Muscle layer of colon (tissue), 2 donors: Measurements from ENCODE around the gene EXTL1.

Experiments used
- H3K27ac ChIP-seq: one replicate; pipeline ENCODE4 v1.7.0; 2013; ENCODE audit warnings: low read depth, mild to moderate bottlenecking, low read length, moderate library complexity
- H3K27me3 ChIP-seq, 2 donors: one replicate each; pipeline ENCODE4 v1.7.0; 2013; ENCODE audit warnings: low read length in 2 of 2, mild to moderate bottlenecking in 2 of 2; ENCODE audit not compliant: insufficient read depth in 2 of 2, control insufficient read depth in 1 of 2
- H3K36me3 ChIP-seq: one replicate; pipeline ENCODE4 v1.7.0; 2013; ENCODE audit warnings: mild to moderate bottlenecking, low read length; ENCODE audit not compliant: insufficient read depth
- H3K4me1 ChIP-seq: one replicate; pipeline ENCODE4 v1.7.0; 2013; ENCODE audit warnings: mild to moderate bottlenecking, low read length; ENCODE audit not compliant: insufficient read depth
- H3K4me3 ChIP-seq, 2 donors: one replicate each; pipeline ENCODE4 v1.7.0; 2013; ENCODE audit warnings: low read length in 2 of 2, low read depth in 1 of 2, mild to moderate bottlenecking in 1 of 2, moderate library complexity in 1 of 2
- H3K9ac ChIP-seq: one replicate; pipeline ENCODE4 v1.7.0; 2013; ENCODE audit warnings: low read length
- H3K9me3 ChIP-seq: one replicate; pipeline ENCODE4 v1.7.0; 2013; ENCODE audit warnings: mild to moderate bottlenecking, low read length
- donor health status: abdominal sarcoma.
- donor health status: Adenocarcinoma of cecum.

The EXTL1 gene

DNA sequence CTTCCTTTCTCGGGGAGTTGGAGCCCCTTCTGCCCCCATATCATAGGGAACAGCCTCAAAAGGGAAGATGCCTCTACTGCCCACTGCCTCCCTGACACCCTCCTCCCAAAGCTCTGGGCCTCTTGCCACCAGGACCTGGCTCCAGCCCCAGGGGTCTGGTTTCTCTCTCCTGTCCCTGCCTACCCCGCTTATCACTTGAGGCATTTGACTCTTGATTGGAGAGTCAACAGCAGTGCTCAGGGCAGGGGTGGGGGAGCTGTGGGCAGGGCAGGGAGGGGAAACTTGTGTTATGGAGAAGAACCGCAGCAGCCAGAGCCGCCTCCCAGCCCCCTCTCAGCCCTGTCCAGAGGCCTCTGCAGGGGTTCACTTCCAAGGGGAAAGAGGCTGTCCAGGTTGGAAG is 45.3 kb downstream of the EXTL1 start:
- Histone ChIP-seq H3K4me1 (no peaks in the 10 kb centered on the region), H3K27me3 (no peaks in the 10 kb centered on the region), H3K4me3 (no peak overlapping the region), H3K27ac (no peak overlapping the region), H3K9me3 (no peaks in the 10 kb centered on the region), H3K9ac (no peak overlapping the region), H3K36me3 (no peaks in the 10 kb centered on the region)

GRCh38 chr1:26067432-26067911 is 45.9 kb downstream of the EXTL1 start, which contains the start of gene TRIM63:
TRIM63 (minus strand) TSS chr1:26067630; CDS start chr1:26067494, 136 bp downstream.
- no peak within 1 kb of the TSS for H3K9ac ChIP-seq

GRCh38 chr1:26069941-26070295 is 48.3 kb downstream of the EXTL1 start:
- no peaks in the 10 kb centered on the region for H3K9me3 ChIP-seq
- no peaks in the 10 kb centered on the region for H3K4me1 ChIP-seq
- no peak overlapping the region for H3K4me3 ChIP-seq
- no peaks in the 10 kb centered on the region for H3K36me3 ChIP-seq
- H3K27ac ChIP-seq, result no peak overlapping the region
- no peak overlapping the region for H3K9ac ChIP-seq
- H3K27me3 ChIP-seq, result peaks cover 0 to 9% of the 10 kb centered on the region in 2 donors

More at GRCh38 chr1:26067432-26067911, 45.9 kb downstream of the EXTL1 start, which contains the start of gene TRIM63:
- no peak within 1 kb of the TSS for H3K27ac ChIP-seq
- H3K4me3 ChIP-seq, result no peak within 1 kb of the TSS
- H3K36me3 ChIP-seq, result no peaks in the 10 kb centered on the region
- H3K4me1 ChIP-seq, result no peaks in the 10 kb centered on the region
- H3K27me3 ChIP-seq, result peaks cover 0 to under 1% of the 10 kb centered on the region in 2 donors
- H3K9me3 ChIP-seq, result no peaks in the 10 kb centered on the region

DNA sequence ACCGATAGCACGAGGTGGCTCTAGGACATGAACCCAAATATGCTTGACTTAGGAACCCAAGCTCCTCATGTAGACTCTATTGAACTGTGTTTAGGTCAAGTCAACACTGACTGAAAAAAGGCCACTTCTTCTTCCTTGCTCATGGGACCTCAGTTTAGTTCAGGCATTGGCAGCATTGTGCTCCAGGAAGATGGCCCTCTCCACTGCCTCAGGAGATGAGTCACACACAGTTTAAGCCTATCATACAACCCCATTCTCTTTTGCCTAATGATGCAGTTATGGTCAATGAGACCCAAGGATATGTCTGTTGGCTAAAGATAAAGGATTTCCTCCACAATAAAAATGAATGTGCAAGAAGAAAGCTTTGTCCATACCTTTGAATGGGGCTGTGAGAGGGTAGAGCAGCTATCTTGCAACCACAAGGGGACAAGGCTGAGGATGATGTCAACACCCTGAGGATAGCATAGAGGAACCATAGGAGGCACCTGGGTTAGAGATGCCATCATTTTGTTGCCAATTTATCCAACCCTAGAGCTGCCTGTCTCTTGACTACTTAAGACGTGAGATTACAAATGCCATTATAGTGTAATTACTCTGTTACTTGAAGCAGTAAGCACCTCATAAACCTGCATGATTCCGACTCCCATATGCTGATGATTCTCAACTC is 48.9 kb downstream of the EXTL1 start:
- Histone ChIP-seq H3K4me3 (no peak overlapping the region), H3K9me3 (no peaks in the 10 kb centered on the region), H3K27me3 (peaks cover 0 to 14% of the 10 kb centered on the region in 2 donors), H3K4me1 (no peaks in the 10 kb centered on the region), H3K27ac (no peak overlapping the region), H3K9ac (no peak overlapping the region), H3K36me3 (no peaks in the 10 kb centered on the region)

- peaks cover 0 to 19% of the 10 kb centered on the region in 2 donors for H3K27me3 ChIP-seq
- no peak overlapping the region for H3K27ac ChIP-seq
- H3K4me1 ChIP-seq, result no peaks in the 10 kb centered on the region
- H3K9me3 ChIP-seq, result no peaks in the 10 kb centered on the region
- no peak overlapping the region for H3K9ac ChIP-seq
- H3K36me3 ChIP-seq, result no peaks in the 10 kb centered on the region
- H3K4me3 ChIP-seq, result no peak overlapping the region
Observed at GRCh38 chr1:26070963-26071342, 49.4 kb downstream of the EXTL1 start.

DNA sequence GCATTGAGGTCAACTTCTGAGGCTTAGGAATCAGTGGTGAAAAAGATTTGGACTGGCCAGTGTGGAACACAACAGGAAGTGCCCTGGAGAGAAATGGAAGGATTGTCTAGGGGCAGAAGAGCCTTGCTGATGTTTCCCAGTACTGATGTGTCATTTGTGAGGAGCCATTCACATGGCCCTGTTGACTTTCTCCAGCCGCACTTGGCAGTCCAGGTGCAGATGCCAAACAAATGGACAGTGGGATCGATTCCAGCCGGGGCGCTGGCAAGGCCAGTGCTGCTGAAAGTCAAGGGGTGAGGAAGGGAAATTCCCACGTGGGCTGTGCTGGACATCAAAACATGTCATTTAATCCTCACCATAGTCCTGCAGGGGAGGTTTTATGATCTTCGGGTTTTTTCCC is 50.7 kb downstream of the EXTL1 start:
- Histone ChIP-seq H3K27me3 (peaks cover 0 to 23% of the 10 kb centered on the region in 2 donors), H3K9me3 (no peaks in the 10 kb centered on the region), H3K27ac (no peak overlapping the region), H3K9ac (no peak overlapping the region), H3K4me1 (no peaks in the 10 kb centered on the region), H3K4me3 (no peak overlapping the region), H3K36me3 (no peaks in the 10 kb centered on the region)

- Histone ChIP-seq H3K36me3 (no peaks in the 10 kb centered on the region), H3K9me3 (no peaks in the 10 kb centered on the region), H3K9ac (no peak overlapping the region), H3K4me3 (no peak overlapping the region), H3K27ac (no peak overlapping the region), H3K27me3 (peaks cover 0 to 23% of the 10 kb centered on the region in 2 donors), H3K4me1 (no peaks in the 10 kb centered on the region)
Observed at GRCh38 chr1:26075421-26076144, 54.0 kb downstream of the EXTL1 start.

DNA sequence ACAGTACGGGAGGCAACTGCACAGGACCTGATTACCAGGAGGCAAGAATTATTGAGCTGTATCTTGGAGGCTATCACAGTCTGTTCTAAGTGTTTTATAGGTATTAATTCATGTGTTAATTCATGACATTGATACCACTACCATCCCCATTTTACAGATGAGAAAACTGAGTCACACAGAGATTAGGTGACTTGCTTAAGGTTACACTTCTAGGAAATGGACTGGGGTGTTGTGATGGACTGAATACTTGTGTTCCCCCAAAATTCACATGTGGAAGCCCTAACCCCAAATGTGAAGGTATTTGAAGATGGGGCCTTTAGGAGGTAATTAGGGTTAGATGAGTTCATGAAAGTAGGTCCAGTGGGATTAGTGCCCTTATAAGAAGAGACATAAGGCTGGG is 55.9 kb downstream of the EXTL1 start:
- Histone ChIP-seq H3K9me3 (no peaks in the 10 kb centered on the region), H3K27me3 (peaks cover 0 to 22% of the 10 kb centered on the region in 2 donors), H3K36me3 (no peaks in the 10 kb centered on the region), H3K9ac (no peak overlapping the region), H3K4me1 (no peaks in the 10 kb centered on the region), H3K27ac (no peak overlapping the region), H3K4me3 (no peak overlapping the region)

GRCh38 chr1:26078286-26079177 is 57.0 kb downstream of the EXTL1 start:
- H3K27me3 ChIP-seq, result peaks cover 0 to 17% of the 10 kb centered on the region in 2 donors
- H3K27ac ChIP-seq, result no peak overlapping the region
- H3K9ac ChIP-seq, result no peak overlapping the region
- H3K9me3 ChIP-seq, result no peaks in the 10 kb centered on the region
- H3K4me1 ChIP-seq, result no peaks in the 10 kb centered on the region
- no peak overlapping the region for H3K4me3 ChIP-seq
- no peaks in the 10 kb centered on the region for H3K36me3 ChIP-seq

DNA sequence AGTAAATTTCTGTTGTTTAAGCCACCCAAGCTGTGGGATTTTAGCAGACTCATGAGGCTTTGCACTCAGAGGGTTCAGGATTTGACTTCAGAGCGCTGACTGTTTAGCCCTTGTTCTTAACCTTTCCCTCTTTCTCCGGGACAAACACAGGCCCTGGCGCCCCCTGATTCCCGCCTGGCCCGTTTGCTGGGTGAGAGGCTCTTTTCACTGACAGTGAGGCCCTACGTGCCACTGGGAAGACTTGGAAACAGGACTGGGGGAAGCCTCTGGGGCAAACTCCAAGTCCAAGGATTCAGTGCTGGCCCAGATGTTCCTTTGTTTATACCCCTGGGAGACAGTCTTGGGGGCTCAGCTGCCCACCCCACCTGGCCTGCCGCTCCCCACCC is 57.6 kb downstream of the EXTL1 start:
- H3K4me1 ChIP-seq, result no peaks in the 10 kb centered on the region
- H3K27me3 ChIP-seq, result peaks cover 0 to 15% of the 10 kb centered on the region in 2 donors
- H3K27ac ChIP-seq, result no peak overlapping the region
- no peaks in the 10 kb centered on the region for H3K36me3 ChIP-seq
- no peak overlapping the region for H3K4me3 ChIP-seq
- no peaks in the 10 kb centered on the region for H3K9me3 ChIP-seq
- H3K9ac ChIP-seq, result no peak overlapping the region
